Activated naive CD4-positive, alpha-beta T cell treated with anti-CD3 and anti-CD28 coated beads, Interleukin-2, amount 50 U/mL, for 24 hours (primary cell): ENCODE measurements around the gene ANXA2R.
A peak's percentile ranks its signal among the peaks of the same experiment; 100 is the strongest.
"Not testable (repeated sequence)": the region's sequence is repeated elsewhere in the genome, so short reads cannot be mapped to it uniquely, and the experiment has no call there.

ENCODE experiments used
- H3K27ac Mint-ChIP-seq: one replicate; pipeline ENCODE4 v1.8.0; 2021; ENCODE audit warnings: mild to moderate bottlenecking, mixed read lengths
- H3K27me3 Mint-ChIP-seq: one replicate; pipeline ENCODE4 v1.8.0; 2021; ENCODE audit warnings: mixed read lengths
- H3K36me3 Mint-ChIP-seq: one replicate; pipeline ENCODE4 v1.8.0; 2021; ENCODE audit warnings: mixed read lengths
- H3K4me1 Mint-ChIP-seq: one replicate; pipeline ENCODE4 v1.8.0; 2021; ENCODE audit warnings: mixed read lengths
- H3K4me3 Mint-ChIP-seq: one replicate; pipeline ENCODE4 v1.8.0; 2021; ENCODE audit warnings: mild to moderate bottlenecking, mixed read lengths
- H3K9me3 Mint-ChIP-seq: one replicate; pipeline ENCODE4 v1.8.0; 2021; ENCODE audit warnings: mixed read lengths

ANXA2R gene, protein sequence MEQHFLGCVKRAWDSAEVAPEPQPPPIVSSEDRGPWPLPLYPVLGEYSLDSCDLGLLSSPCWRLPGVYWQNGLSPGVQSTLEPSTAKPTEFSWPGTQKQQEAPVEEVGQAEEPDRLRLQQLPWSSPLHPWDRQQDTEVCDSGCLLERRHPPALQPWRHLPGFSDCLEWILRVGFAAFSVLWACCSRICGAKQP

DNA sequence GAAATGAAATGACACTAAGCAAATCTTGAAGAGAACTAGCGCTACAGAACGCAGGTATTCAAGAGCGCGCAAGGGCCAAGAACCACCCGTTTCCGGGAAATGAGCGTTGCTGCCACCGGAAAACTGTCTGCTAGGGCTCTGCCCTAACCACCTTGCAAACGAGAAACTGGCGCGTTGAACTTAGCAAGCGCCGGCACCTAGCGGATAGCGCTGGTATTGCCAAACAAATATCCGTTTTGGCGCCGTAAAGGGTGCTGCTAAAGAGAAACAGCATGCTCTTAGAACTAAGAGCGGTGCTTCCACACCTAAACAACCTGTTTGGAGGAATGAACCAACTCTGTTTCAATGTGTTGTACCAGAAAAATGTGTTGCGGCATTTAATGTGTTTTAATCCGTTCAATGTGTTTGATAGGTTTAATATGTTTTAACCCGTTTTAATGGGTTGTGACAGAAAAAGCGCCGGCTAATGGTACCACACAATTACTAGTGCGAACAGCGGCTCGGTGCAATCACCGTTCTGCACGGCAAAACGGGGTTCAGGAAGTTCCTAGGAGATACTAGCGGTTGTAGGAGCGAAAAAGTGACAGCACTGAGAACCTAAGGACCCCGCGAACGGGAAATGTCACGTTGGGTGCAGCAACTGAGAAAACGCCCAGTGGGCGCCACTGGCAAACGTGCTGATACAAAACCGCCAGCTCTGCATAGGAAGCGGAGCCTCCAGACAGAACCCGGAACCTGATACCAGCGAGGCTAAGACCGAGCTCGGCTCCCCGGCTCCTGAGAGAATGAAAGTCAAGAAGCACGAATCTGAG lies at the start of gene ANXA2R:
Gene ANXA2R, minus strand, starts transcription at position 33 of the 812 bp plus-strand sequence. CDS start 273 bp downstream, outside the sequence.
- H3K4me1 Mint-ChIP-seq: peaks cover 55% of the 10 kb centered on the region

GRCh38 chr5:43086118-43086908 lies 46.2 kb upstream of the ANXA2R start:
- H3K4me3 Mint-ChIP-seq, H3K27ac Mint-ChIP-seq, H3K27me3 Mint-ChIP-seq: not testable (repeated sequence)

More for the DNA sequence above, at the start of gene ANXA2R:
- peak within 1 kb of the TSS; percentile 99 for H3K4me3 Mint-ChIP-seq
- no peaks in the 10 kb centered on the region for H3K9me3 Mint-ChIP-seq
- peaks cover 3% of the 10 kb centered on the region for H3K36me3 Mint-ChIP-seq
- peak within 1 kb of the TSS; percentile 98 for H3K27ac Mint-ChIP-seq
- H3K27me3 Mint-ChIP-seq: no peaks in the 10 kb centered on the region

GRCh38 chr5:43085453-43085852 lies 45.3 kb upstream of the ANXA2R start:
- H3K9me3 Mint-ChIP-seq: no peaks in the 10 kb centered on the region
- peaks cover 6% of the 10 kb centered on the region for H3K36me3 Mint-ChIP-seq
- no peak overlapping the region for H3K4me3 Mint-ChIP-seq
- H3K4me1 Mint-ChIP-seq: no peaks in the 10 kb centered on the region
- H3K27ac Mint-ChIP-seq: no peak overlapping the region
- H3K27me3 Mint-ChIP-seq: no peaks in the 10 kb centered on the region

More at GRCh38 chr5:43086118-43086908, 46.2 kb upstream of the ANXA2R start:
- not testable (repeated sequence) for H3K4me1 Mint-ChIP-seq, H3K9me3 Mint-ChIP-seq, H3K36me3 Mint-ChIP-seq

GRCh38 chr5:43084468-43084867 lies 44.3 kb upstream of the ANXA2R start:
- H3K27me3 Mint-ChIP-seq, H3K4me1 Mint-ChIP-seq, H3K9me3 Mint-ChIP-seq, H3K36me3 Mint-ChIP-seq, H3K27ac Mint-ChIP-seq, H3K4me3 Mint-ChIP-seq: not testable (repeated sequence)

GRCh38 chr5:43081345-43081744 lies 41.2 kb upstream of the ANXA2R start:
- not testable (repeated sequence) for H3K36me3 Mint-ChIP-seq, H3K4me3 Mint-ChIP-seq, H3K27me3 Mint-ChIP-seq, H3K4me1 Mint-ChIP-seq, H3K9me3 Mint-ChIP-seq
- H3K27ac Mint-ChIP-seq: peak overlapping the region; percentile 79

DNA sequence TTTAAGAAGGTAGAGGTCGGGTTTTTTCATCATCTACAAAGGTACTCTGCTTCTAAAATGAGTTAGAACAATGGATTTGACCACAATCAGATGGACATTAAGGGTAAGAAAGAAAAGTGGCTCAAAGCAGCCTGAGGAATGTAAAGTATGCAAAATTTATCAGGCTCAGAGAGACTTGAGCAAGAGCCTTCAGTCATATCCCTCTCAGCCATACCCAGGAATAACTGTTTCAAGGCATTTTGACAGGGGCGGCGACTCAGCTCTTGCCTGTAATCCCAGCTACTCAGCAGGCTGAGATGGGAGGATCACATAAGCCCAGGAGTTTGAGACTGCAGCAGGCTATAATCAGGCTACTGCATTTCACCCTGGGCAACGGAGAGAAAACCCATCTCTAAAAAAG lies 38.8 kb upstream of the ANXA2R start:
- Mint-ChIP-seq H3K36me3 (peaks cover 2% of the 10 kb centered on the region), H3K9me3 (no peaks in the 10 kb centered on the region), H3K27me3 (no peaks in the 10 kb centered on the region), H3K4me3 (no peak overlapping the region), H3K27ac (no peak overlapping the region), H3K4me1 (peaks cover 16% of the 10 kb centered on the region)

GRCh38 chr5:43077446-43078191 lies 37.5 kb upstream of the ANXA2R start:
- not testable (repeated sequence) for H3K9me3 Mint-ChIP-seq, H3K27me3 Mint-ChIP-seq, H3K4me3 Mint-ChIP-seq, H3K36me3 Mint-ChIP-seq
- Mint-ChIP-seq H3K4me1 (peaks cover 26% of the 10 kb centered on the region), H3K27ac (peak overlapping the region; percentile 0)

- peak overlapping the region; percentile 71 for H3K27ac Mint-ChIP-seq
- H3K4me1 Mint-ChIP-seq: peaks cover 35% of the 10 kb centered on the region
- no peaks in the 10 kb centered on the region for H3K9me3 Mint-ChIP-seq
- H3K4me3 Mint-ChIP-seq: no peak overlapping the region
- peaks cover 6% of the 10 kb centered on the region for H3K36me3 Mint-ChIP-seq
- no peaks in the 10 kb centered on the region for H3K27me3 Mint-ChIP-seq
Measured at GRCh38 chr5:43075319-43076293, 35.5 kb upstream of the ANXA2R start.

DNA sequence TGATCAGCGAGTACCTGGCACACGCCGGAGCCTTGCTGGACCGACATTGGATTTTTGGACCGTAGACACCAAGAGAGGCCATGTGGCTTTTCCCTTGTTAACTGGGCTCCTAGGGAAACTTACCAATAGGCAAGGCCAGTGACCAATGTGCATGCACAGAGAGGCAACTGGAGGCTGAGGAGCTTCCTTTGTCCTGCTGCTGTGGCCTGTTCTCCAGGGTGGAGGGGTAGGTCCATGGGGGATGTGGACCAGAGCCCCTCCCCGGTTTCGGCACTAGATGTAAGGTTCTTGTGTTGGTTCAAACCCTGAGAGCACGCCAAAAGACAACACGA lies 34.8 kb upstream of the ANXA2R start:
- Mint-ChIP-seq H3K36me3 (peaks cover 6% of the 10 kb centered on the region), H3K27ac (no peak overlapping the region)

DNA sequence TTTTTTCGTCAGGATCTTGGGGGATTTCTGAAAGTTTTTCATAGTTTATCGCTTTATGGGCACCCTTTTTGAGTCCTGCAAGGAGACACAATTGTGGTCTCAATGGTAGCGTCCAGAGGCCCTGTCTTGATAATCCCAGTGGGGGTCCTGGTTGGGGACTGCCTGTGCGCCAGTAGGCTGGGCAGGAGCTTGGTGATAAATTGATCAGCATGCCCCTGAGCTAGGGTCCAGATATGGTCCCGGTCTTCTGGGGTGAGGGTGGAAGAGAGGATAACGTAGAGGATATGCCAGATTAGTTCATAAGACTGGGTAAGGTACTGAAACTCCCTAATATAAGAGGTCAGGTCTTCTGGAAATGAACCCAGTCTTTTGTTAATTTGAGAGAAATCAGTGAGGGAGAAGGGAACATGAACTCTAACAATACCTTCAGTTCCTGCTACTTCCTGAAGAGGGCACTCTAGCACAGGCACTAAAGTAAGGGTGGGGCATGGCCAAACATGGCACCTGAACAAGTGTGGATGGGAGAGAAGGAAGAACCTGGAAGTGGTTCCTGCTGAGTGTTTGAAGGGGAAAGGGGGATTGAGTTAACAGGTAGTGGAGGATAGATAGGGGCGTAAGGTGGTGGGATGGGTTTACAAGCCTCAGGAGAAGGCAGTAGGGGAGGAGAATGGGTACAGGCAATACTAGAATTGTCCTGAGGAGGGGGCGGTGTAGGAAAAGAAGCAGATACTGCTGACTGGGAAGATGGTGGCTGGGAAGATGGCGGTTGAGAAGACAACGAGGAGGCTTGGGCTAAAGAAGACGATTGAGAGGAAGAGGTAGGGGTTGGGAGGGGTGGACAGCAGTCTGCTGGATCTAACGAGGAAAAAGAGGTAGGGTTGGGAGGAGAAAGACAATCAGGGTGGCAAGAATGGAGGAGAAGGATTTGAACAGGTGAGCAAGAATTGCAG lies 33.8 kb upstream of the ANXA2R start:
- peak overlapping the region; percentile 48 for H3K27ac Mint-ChIP-seq
- H3K4me1 Mint-ChIP-seq: peaks cover 49% of the 10 kb centered on the region
- no peak overlapping the region for H3K4me3 Mint-ChIP-seq
- H3K36me3 Mint-ChIP-seq: peaks cover 6% of the 10 kb centered on the region
- no peaks in the 10 kb centered on the region for H3K9me3 Mint-ChIP-seq
- no peaks in the 10 kb centered on the region for H3K27me3 Mint-ChIP-seq

More for the DNA sequence above, 34.8 kb upstream of the ANXA2R start:
- Mint-ChIP-seq H3K9me3 (no peaks in the 10 kb centered on the region), H3K4me3 (no peak overlapping the region), H3K4me1 (peaks cover 42% of the 10 kb centered on the region), H3K27me3 (no peaks in the 10 kb centered on the region)

- peak overlapping the region; percentile 23 for H3K4me3 Mint-ChIP-seq
- not testable (repeated sequence) for H3K27ac Mint-ChIP-seq, H3K9me3 Mint-ChIP-seq, H3K36me3 Mint-ChIP-seq, H3K27me3 Mint-ChIP-seq
- H3K4me1 Mint-ChIP-seq: peaks cover 50% of the 10 kb centered on the region
Measured at GRCh38 chr5:43069401-43069720, 29.2 kb upstream of the ANXA2R start.

GRCh38 chr5:43068037-43068436 lies 27.9 kb upstream of the ANXA2R start:
- H3K9me3 Mint-ChIP-seq: no peaks in the 10 kb centered on the region
- H3K36me3 Mint-ChIP-seq: peaks cover 6% of the 10 kb centered on the region
- H3K4me1 Mint-ChIP-seq: peaks cover 41% of the 10 kb centered on the region
- H3K27ac Mint-ChIP-seq: peak overlapping the region; percentile 100
- no peaks in the 10 kb centered on the region for H3K27me3 Mint-ChIP-seq
- peak overlapping the region; percentile 99 for H3K4me3 Mint-ChIP-seq

DNA sequence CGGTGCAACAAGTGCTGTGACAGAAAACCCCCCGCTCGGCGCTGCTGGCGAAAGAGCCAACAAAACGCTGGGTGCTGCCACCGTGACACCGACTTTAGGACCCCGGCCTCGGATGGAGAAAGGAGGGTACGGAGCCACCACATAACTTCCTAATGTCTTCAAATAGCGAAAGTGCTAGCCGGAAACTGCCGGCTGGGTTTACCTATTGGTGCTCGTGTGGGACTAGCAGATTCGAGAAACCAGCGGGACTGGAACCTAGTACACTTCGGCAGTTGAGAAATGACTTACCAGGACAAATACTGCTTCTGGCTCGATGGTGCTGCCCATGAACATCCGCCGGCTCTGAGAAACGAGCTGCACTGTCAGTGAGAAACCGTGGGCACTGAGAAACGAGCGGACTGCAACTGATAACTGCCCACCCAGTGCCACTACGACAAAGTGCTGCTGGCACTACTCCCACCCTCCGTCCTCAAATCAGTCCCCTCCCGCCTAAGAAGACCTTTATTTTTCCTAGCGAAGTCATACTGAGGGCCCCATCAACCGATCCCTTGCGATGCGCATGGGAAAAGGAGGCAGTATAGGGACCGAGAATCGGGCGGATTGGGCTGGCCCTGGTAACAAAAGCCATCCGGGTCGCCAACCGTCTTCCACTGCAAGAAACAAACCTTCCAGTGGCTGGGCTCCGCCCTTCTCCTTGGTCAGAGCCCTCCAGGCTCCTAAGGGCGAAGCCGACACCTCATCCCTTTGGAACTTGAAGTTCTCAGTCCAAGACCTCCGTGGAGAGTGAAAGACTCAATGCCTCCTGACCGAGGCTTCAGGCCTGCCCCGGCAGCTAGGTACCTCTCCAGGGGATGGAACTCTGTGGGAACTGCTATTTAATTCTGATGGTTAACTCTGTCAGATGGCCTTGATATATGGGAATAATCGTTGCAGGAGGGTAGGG lies 27.0 kb upstream of the ANXA2R start:
- H3K4me3 Mint-ChIP-seq: peak overlapping the region; percentile 99
- peaks cover 7% of the 10 kb centered on the region for H3K36me3 Mint-ChIP-seq
- H3K4me1 Mint-ChIP-seq: peaks cover 39% of the 10 kb centered on the region
- no peaks in the 10 kb centered on the region for H3K9me3 Mint-ChIP-seq
- peak overlapping the region; percentile 100 for H3K27ac Mint-ChIP-seq
- no peaks in the 10 kb centered on the region for H3K27me3 Mint-ChIP-seq
